DMS 273 treated with DMSO at 0.1 percent for 48 hours (cell line): ENCODE data around the gene LTV1.
"Not testable (repeated sequence)": the region's sequence is repeated elsewhere in the genome, so short reads cannot be mapped to it uniquely, and the experiment has no call there.

Experiments
- DNase-seq: peaks from one replicate; lab custom pipeline; 2025; lab: John Stamatoyannopoulos, UW

Gene LTV1, protein sequence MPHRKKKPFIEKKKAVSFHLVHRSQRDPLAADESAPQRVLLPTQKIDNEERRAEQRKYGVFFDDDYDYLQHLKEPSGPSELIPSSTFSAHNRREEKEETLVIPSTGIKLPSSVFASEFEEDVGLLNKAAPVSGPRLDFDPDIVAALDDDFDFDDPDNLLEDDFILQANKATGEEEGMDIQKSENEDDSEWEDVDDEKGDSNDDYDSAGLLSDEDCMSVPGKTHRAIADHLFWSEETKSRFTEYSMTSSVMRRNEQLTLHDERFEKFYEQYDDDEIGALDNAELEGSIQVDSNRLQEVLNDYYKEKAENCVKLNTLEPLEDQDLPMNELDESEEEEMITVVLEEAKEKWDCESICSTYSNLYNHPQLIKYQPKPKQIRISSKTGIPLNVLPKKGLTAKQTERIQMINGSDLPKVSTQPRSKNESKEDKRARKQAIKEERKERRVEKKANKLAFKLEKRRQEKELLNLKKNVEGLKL

DNA sequence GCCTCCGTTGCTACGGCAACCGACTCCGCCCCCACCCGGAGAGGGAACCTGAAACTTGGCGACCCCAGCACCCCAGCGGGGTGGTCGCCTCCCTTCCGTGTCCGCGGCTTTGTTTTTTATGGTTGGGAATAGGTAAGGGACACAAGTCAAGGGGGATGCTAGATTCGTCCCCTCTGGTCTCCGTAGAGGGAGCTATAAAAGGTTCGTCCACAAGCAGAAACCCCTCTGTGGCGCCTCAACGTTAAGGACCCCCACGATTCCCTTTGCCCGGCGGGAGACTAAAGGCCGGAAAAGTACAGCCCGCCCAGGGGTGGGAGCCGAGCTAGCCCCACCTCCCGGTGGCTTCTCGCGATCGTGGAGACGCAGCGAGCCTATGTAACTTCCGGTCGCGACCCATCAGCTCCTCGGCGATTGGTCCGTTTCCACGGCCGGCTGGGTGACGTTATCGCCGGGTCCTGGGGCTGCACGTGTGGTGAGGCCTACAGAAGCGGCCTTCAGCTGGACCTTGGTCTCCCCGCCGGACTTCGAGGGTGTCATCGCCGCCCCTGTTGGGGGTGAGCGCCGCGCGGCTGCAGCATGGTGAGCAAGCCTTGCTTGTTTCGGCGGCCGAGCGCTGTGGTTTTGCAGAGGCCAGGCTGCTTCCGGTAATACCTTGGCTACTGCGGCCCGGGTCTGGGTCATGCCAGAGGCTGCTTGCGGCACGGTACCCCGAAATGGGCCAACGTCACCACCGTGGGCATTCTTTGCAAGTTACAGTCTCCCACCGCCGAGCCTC is at the start of gene LTV1:
Gene LTV1, plus strand, starts transcription at position 437 of the 775 bp plus-strand sequence. Its CDS starts 140 bp downstream, at position 577.
- peak; percentile 92 for DNase-seq

DNA sequence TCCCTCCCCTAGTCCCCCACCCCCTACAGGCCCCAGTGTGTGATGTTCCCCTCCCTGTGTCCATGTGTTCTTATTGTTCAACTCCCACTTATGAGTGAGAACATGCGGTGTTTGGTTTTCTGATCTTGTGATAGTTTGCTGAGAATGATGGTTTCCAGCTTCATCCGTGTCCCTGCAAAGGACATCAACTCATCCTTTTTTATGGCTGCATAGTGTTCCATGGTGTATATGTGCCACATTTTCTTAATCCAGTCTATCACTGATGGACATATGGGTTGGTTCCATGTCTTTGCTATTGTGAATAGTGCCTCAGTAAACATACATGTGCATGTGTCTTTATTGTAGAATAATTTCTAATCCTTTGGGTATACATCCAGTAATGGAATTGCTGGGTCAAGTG is 46.6 kb upstream of the LTV1 start:
- not testable (repeated sequence) for DNase-seq

DNA sequence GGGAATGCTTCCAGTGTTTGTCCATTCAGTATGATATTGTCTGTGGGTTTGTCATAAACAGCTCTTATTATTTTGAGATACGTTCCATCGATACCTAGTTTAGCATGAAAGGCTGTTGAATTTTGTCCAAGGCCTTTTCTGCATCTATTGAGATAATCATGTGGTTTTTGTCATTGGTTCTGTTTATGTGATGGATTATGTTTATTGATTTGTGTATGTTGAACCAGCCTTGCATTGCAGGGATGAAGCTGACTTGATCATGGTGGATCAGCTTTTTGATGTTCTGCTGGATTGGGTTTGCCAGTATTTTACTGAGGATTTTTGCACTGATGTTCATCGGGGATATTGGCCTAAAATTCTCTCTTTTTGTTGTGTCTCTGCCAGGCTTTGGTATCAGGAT is 44.7 kb upstream of the LTV1 start:
- not testable (repeated sequence) for DNase-seq

DNA sequence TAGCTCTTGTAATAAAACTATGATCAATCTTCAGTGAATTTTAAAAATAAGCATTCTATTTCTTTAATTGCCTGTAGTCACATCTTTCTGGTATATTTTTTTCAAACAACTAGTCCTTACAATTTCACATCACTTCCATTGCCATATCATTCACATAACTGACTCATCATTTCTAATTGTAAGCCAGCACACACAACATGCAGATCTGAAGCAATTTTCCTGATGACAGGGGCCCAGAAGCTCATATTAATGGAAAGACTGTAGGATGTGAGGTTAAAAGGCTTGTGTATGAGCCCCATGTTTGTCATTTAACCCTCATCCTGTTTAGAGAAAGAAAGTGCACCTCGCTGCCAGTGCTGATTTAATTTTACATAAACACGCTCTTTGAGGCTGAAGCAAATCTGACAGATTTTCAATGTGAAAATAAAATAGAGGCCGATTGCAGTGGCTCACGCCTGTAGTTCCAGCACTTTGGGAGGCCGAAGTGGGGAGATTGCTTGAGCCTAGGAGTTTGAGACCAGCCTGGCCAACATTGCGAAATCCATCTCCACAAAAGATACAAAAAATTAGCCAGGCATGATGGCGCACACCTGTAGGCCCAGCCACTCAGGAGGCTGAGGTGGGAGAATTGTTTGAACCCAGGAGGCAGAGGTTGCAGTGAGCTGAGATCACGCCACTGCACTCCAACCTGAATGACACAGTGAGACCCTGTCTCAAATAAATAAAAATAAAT is 40.1 kb upstream of the LTV1 start:
- DNase-seq: no peak

DNA sequence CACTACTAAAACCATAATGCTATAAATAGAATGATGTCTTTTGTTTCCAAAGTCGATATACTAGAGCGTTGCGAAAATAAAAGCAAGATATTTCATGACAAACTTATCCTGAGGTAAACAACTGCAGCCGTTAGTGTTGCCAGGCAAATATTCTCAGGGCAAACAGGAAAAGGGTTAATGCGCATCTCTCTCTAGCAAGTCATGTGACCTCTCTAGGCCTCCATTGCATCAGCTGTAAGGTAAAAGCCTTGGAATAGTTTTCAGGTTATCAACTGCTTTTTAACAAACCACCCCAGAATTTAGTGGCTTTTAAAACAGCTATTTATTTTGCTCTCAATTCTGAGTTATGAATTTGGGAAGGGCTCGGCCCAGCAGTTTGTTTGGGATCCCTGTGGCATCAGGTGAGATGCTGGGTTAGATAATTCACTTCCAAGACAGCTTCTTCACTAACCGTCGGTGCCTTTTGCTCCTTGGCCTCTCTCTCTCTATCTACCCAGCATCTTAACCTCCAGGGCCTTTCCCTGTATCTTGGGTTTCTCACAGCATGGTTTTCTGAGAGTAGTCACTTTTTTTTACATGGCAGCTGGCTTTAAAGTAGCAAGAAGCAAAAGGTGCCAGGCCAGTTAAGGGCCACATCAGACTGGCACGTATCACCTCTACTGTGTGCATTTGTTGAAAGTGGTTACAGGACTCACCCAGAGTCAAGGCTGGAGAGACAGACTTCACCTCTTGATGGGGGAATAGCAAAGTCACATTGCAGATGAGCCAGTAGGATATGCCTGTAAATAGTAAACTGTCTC is 39.2 kb upstream of the LTV1 start:
- no peak for DNase-seq

DNA sequence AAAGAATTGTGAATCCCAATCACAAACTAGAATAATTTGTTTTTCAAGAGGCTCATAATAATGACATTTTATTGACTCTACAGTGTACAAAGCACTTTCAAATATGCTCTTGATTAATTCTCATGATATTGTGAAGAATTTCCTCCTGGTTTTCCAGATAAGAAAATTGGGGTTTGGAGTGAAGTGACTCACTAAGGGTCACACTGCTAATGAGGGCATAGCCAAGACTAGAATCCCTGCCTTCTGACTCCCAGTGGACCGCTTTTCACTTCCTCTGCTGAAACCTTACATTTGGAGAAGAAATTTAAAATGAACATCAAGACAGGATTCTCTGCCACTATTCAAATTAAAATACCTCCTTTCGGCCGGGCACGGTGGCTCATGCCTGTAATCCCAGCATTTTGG is 38.3 kb upstream of the LTV1 start:
- no peak for DNase-seq

DNA sequence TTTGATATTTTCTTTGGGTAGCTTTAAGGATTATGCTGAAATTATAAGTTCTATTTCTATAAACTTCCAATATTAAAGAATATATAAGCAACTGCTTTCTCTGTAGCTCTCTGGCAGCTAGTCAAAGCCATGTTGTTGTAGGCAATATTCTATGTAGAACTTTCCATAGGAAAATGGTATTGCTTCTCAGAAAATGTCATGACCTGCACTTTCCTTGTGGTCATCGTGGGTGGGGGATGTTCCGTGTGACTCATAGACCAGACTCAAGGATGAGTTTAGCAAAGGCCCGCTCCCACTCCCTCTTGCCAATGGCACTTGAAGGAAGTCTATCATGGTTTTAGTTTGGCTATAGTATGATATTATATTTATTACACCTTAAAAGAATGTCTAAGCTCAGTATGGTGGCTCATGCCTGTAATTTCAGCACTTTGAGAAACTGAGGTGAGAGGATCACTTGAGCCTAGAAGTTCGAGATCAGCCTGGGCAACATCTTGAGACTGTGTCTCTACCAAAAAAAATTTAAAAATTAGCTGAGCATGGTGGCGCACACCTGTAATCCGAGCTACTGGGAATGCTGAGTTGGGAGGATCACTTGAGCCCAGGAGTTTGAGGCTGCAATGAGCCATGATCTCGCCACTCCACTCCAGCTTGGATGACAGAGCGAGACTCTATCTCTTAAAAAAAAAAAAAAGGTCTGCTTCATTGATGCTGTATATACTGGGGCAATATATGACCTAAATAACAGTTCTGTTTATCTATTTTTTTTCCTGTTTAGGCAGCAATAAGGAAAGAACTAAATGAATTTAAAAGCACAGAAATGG is 36.6 kb upstream of the LTV1 start:
- DNase-seq: no peak

DNA sequence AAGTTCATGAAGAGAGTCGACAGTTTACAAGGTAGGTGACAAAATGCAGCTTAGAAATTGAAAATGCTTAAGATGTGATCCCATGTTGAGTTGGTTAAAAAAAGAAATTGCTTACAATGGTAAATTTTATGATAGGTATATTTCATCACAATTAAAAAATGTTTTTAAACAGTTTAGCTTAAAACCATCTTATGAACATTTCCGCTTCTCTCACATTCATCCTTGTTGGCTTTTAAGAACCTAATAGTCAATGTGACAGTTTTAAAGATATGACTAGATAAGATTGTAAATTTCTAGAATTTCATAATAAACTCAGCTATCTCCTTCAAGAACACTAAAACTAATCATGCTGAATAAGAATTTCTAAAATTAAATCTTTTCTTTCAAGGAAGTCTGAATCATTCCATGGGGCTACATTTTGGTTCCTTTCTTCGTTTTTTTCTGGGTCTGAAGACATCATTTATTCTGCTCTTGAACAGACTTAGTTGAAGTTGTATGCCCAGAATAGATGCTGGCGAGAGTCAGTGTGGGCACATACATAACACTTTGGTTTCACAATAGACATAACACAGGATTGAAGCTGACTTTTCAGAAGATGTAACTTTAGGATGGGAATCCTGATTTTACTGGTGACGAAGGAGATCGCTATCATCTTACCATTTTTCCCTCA is 35.9 kb upstream of the LTV1 start:
- DNase-seq: no peak

DNA sequence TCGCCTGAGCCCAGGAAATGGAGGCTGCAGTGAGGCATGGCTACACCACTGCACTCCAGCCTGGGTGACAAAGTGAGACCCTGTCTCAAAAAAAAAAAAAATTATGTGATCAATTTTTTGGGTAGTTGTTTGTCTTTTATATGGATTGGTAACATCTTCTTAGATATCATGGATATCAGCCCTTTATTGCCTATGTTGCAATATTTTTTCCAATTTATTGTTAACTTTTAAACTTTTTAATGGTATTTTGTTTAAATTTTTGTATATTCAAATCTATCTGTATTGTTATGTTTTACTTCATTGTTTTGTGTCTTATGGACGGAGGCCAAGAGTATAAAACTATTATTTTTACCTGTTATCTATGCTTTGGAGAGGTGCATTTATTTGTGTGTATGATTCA is 32.4 kb upstream of the LTV1 start:
- no peak for DNase-seq

DNA sequence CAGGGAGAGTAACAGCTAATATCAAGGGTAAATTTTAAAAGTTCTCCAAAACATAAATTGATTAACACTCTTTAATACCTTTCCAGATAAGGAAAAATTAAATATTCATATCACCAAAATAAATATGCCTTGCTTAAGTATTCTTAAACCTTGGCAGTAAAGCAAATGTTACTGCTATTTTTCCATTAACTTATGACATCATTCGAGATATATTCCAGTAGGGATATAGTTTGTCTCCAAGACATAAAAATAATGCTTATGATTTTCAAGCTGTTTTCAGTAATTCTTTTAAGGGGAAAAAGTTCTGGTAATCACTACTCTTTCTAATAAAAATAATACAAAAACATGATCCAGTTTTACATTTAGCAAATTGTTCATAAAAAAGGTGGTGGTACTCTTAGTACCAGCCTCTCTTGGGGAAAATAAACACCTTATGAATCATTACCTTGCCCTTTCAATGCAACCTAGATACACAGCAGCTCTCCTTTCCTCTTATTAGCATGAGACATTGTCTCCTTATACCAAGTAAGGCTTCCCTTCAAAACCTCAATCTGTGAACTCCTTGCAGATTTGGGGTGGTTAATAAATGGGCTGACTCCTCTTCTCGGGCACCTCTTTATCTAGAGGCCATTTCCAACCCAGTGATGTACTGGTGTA is 31.5 kb upstream of the LTV1 start:
- no peak for DNase-seq

DNA sequence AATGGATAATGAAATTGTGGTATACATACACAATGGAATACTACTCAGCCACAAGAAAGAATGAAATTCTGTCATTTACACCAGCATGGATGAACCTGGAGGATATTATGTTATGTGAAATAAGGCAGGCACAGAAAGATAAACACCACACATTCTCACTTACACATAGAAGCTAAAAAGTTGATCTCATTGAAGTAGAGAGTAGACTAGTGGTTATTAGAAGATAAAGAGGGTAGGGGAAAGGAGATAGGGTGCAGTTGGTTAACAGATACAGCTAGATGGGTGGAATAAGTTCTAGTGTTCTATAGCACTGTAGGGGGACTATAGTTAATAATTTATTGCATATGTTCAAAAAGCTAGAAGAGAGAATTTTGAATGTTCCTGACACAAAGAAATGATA is 25.5 kb upstream of the LTV1 start:
- no peak for DNase-seq

DNA sequence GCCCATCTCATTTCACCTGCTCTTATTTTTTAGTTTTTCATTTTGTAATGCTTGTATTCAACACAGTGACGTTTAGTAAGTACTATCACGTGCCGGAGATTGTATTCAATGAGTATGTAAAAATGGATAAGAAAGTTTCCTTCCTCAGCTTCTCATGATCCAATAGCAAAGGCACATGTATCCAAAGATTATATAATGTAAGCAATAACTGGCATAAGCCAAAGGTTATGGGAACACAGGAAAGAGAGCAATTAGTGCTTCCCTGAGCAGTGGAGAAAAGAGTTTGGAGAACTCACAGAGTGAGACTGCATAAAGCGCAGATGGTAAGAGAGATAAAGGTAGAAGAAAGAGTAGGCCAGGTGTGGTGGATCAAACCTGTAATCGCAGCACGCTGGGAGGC is 21.8 kb upstream of the LTV1 start:
- no peak for DNase-seq

DNA sequence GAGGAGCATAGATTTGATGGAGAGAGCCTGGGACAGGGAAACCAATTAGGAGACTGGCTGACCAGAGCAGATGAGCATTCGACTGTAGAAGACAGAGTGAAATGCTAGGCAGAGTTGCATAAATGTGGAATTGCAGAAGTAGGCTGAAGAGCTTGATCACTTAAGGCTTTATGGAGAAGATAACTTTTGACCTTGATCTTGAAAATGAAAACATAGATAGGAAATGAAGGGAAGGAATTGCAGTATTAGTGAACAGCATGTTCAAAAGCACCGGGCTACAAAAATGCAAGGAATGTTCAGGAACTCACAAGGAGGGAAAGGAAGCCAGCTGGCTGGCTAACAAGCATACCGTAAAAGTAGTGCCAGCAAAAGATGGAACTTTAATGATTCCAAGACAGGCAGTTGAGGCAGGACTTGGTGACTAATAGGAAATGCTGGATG is 20.5 kb upstream of the LTV1 start:
- no peak for DNase-seq

DNA sequence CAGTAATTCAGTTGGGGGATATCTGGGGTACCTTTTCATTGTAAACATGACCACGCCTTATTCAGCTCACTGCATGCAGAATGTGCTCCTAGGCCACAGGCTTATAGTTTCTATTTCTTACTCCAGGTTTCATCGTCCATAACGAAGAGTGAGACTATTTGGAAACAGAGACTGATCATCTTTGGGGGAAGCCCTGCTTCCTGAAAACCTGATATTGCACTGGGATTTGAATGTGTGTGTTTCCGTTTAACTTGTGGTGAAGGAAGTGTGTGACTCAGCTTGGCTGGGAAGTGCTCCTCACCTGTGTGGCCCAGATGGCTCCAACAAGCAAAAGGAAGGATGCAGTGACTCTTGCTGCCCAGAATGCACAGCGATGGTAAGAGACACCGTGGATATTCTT is 19.6 kb upstream of the LTV1 start:
- no peak for DNase-seq

DNA sequence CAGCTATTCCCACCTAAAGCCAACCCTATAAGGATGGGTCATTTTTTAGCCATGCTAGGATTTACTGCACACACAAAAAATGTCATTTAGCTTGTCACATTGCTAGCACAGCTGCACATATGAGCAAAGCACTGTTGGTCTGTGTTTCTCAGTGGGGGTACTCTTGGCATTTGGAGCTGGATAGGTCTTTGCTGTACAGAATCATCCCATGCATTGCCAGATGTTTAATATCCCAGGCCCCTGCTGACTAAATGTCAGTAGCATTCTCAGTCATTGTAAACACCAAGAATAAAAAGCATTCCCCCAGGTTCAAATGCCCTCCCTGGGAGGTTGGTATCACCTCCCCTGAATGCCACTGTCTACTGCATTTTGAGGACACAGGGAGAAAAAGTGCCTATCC is 14.6 kb upstream of the LTV1 start:
- no peak for DNase-seq

DNA sequence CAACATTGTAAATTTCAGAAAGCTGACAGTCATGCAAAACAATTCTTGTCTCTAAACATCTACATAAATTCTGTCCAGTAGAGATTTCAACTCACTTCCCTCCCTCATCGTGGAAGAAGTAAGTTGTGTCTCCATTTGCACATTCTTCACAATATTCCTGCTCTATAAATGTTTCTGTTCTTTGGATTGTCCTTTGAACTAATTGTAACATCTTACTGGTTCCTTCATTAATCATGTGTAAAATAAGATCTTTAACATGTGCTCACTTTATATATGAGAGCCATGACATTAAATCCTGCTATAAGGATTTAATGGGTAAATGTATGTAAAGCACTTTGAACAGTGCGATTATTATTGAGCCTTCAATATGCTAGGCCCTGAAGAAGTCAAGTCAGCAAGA is 7.0 kb upstream of the LTV1 start:
- DNase-seq: no peak

DNA sequence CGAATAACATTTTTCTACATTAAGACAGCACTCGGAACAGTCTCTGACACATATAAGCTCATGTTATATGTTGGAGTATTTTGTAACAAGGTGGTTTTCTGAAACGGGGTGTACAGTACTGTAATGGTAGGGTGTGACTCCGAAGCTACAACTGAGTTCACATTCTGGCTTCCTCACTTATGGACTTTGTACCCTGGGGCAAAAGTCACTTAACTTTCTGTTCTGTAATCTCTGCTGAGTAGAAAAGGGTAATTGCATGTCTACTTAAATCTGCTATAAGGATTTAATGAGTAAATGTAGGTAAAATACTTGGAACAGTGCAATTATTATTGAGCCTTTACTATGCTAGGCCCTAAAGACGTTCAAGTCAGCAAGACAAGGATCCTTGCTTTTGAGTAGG is 4.7 kb upstream of the LTV1 start:
- DNase-seq: no peak

DNA sequence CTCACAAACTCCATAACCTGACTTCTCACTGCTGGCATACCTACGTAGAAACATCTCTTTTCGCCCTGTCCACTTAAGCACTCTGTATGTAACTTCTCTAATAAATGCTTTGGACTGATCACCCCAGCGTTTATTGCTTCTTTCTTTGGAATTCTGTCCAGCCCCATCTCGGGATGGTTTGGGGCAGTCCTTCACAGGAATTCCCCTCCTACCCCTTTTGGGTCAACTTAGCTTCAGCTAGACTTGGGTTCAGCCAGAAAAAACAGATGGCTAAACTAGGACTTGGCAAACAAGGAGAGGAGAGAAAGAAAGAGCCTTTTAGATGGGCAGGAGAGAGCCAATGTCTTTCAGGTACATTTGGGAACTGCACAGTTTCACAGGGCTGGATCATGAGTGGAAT is 3.9 kb upstream of the LTV1 start:
- no peak for DNase-seq

DNA sequence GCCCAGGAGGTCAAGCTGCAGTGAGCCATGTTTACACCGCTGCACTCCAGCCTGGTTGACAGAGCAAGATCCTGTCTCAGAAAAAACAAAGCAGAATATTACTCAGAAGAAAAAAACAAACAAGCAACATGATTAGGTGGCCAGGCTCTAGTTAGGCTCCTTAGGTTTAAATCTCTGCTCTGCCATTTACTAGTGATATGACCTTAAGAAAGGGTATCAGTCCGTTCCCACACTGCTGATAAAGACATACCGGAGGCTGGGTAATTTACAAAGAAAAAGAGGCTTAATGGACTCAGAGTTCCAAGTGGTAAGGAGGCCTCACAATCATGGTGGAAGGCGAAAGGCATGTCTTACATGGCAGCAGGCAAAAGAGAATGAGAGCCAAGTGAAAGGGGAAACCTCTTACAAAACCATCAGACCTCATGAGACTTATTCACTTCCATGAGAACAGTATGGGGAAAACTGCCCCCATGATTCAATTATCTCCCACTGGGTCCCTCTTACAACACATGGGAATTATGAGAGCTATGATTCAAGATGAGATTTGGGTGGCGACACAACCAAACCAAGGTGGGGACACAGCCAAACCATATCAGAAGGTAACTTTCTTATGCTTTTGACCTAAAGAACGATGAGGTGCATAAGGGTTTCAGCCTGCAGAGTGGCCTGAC is 2.4 kb upstream of the LTV1 start:
- DNase-seq: no peak
